HG02610 (cell line): ENCODE data around the gene UPK3A.
A peak's percentile ranks its signal among the peaks of the same experiment; 100 is the strongest.
"Not testable (repeated sequence)": the region's sequence is repeated elsewhere in the genome, so short reads cannot be mapped to it uniquely, and the experiment has no call there.

Experiments
- ATAC-seq: cut with Tn5 transposase; IDR thresholded peaks from one replicate; pipeline ENCODE4 v1.9.1; 2021; ENCODE audit warnings: mild to moderate bottlenecking, moderate library complexity; ENCODE audit not compliant: unreplicated experiment

UPK3A gene

GRCh38 chr22:45254789-45255278, 29.9 kb upstream of the UPK3A start:
- ATAC-seq: peak; percentile 71

GRCh38 chr22:45257941-45258340, 26.8 kb upstream of the UPK3A start:
- not testable (repeated sequence) for ATAC-seq

GRCh38 chr22:45259754-45260394, 24.9 kb upstream of the UPK3A start:
- no peak for ATAC-seq

GRCh38 chr22:45260395-45260759, 24.4 kb upstream of the UPK3A start:
- not testable (repeated sequence) for ATAC-seq

GRCh38 chr22:45261407-45262088, 23.2 kb upstream of the UPK3A start:
- ATAC-seq: no peak

GRCh38 chr22:45262195-45262930, 22.4 kb upstream of the UPK3A start:
- ATAC-seq: no peak

GRCh38 chr22:45262931-45263462, 21.8 kb upstream of the UPK3A start:
- peak; percentile 30 for ATAC-seq

GRCh38 chr22:45263463-45264269, 21.1 kb upstream of the UPK3A start:
- peak; percentile 80 for ATAC-seq

GRCh38 chr22:45265535-45265934, 19.2 kb upstream of the UPK3A start:
- ATAC-seq: no peak

- ATAC-seq: peak; percentile 17
Observed at GRCh38 chr22:45268167-45268957, 16.4 kb upstream of the UPK3A start.

GRCh38 chr22:45268958-45269844, 15.5 kb upstream of the UPK3A start:
- peak; percentile 56 for ATAC-seq

- ATAC-seq: no peak
Observed at GRCh38 chr22:45270095-45271020, 14.4 kb upstream of the UPK3A start.

- no peak for ATAC-seq
Observed at GRCh38 chr22:45271667-45272201, 13.0 kb upstream of the UPK3A start.

- ATAC-seq: no peak
Observed at GRCh38 chr22:45272498-45272897, 12.3 kb upstream of the UPK3A start.

- ATAC-seq: no peak
Observed at GRCh38 chr22:45273452-45274075, 11.2 kb upstream of the UPK3A start.

GRCh38 chr22:45276507-45277105, 8.1 kb upstream of the UPK3A start:
- no peak for ATAC-seq

- not testable (repeated sequence) for ATAC-seq
Observed at GRCh38 chr22:45277720-45278119, 7.0 kb upstream of the UPK3A start.
